Measurements from ENCODE around the gene PRKAG2.

The PRKAG2 gene

DNA sequence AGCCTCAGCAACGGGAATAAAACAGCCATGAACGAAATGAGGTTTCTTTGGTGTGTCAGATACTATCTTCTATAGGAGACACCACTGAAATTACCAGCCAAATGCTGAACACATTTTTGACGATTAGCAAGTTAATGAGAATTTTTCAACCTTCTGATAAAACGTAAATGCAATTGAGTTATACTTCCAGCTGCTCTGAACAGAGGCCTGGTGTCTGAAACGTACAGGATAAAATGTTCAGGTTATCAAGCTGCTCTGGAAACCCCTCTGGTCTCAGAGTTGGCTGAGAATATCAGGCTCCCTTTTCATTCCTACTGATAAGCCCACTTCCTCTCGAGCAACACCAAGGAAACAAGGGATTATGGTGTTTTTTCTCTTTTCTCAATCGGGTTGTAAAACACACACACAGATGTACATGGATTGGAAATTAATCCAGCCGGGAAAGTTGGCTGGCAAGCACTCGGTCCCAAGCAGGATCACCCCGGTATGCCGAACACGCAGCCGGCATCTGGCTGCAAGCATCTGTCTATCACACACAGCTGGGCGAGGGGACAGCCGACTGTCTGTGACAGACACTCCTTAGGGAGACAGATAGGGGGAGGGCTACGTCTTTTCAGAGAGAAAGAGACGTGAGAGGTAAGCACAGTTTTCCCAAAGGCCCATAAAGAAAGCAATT, 171.8 kb downstream of the PRKAG2 start:
- no peak for DNase-seq

GRCh38 chr7:151704299-151704959, 172.5 kb downstream of the PRKAG2 start:
- no peak for DNase-seq

GRCh38 chr7:151702961-151703360, 174.0 kb downstream of the PRKAG2 start:
- DNase-seq, result no peak

GRCh38 chr7:151700586-151701165, 176.2 kb downstream of the PRKAG2 start:
- DNase-seq, result no peak

GRCh38 chr7:151699928-151700319, 177.0 kb downstream of the PRKAG2 start:
- DNase-seq, result no peak

- no peak for DNase-seq
Measured at GRCh38 chr7:151699147-151699927, 177.6 kb downstream of the PRKAG2 start.

DNA sequence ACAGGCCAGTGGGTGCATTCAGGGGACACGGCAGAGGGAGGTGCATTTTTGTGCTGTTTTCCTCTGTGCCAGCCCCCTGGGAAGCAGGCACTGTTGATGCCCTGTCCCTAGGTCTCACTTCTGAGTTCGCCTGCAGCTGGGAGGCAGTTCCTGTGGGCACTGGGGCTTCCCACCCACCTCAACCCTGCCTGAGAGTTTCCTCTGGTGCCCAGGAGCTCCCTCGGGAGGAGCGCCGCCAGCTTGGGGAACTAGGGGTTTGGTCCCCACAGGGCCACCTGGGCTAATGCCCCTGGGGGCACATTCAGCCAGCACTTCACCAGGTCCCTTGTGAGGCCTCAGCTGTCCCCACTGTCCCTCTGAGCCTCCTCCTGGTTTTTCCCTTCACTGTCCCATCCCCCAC, 179.0 kb downstream of the PRKAG2 start:
- no peak for DNase-seq

DNA sequence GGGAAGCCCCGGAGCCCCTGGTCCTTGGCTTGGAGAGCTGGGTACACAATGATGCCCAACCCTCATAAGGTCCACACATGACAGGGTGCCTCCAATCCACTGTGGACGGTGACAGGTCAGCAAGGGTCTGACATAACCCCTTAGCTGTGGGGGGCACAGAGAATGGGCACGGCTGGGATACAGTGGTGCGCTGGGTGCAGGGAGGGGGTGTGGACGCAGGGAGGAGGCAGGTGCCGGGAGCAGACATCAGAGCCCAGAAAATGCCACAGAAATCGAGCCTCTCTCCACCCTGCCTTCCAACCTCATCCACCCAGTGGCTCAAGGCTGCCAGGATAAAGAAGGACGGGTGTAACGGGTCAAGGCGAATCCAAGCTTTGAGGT, 179.4 kb downstream of the PRKAG2 start:
- no peak for DNase-seq

DNA sequence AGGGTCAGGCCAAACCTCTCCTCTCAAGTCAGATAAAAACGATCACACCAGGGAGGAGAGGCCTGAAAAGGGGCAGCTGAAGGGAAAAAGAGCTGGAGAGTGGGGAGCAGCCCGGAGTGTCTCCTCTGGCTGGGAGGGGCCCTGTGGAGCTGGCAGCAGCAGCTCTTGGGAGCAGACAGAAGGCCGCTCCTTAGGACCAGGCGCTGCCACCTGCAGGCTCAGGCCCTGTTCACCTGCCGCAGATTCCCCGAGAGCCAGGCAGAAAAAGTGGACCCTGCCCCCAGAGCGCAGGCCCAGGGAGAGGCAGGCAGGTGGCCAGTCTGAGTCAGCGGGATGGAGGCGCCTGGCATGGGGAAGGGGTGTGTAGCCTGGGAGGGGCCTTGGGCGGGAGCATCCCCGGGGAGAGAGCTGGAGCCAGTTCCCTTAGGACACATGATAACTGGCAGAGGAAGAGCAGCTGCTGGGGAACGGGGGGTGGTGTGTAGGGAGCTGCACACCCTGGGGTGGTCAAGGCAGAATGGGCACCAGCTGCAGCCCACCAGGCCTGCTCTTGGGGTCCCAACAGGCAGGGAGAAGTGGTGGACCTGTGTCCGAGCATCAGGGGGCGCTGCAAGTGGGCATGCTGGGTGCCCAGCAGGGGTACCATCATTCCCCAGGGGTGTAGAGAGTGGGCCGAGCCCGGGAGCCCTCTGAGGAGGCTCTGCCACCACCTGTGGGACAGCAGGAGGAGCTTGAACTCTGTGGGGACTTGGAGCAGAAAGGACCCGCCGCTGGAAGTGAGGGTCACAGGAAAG, 180.0 kb downstream of the PRKAG2 start:
- DNase-seq, result no peak

DNA sequence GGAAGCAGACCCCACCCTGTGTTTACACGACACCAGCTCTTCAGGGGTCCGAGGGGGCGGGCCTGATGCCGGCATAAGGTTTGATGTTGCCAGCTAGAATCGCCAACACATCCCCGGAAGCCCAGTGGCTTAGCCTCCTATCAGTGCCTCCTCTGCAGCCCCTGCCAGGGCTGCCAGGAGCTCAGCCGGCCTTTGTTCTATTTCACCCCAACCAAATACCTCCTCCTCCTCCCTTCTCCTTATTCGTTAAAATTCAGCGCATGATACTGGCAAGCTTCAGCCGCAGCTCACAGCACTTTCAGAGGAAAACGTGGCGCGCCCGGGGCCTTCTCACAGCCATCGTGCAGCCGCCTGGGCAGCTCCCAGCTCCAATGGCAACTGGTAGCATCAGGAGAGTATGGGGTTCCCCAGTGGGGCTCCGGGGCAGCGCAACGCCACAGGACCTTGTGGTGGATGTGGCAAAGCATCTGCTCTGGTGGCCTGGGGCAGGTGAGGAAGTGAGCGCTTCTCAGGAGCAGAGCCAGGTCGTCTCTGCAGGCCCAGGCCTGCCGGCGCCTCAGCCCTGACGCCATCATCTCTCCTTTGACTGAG, 180.9 kb downstream of the PRKAG2 start:
- DNase-seq, result no peak

DNA sequence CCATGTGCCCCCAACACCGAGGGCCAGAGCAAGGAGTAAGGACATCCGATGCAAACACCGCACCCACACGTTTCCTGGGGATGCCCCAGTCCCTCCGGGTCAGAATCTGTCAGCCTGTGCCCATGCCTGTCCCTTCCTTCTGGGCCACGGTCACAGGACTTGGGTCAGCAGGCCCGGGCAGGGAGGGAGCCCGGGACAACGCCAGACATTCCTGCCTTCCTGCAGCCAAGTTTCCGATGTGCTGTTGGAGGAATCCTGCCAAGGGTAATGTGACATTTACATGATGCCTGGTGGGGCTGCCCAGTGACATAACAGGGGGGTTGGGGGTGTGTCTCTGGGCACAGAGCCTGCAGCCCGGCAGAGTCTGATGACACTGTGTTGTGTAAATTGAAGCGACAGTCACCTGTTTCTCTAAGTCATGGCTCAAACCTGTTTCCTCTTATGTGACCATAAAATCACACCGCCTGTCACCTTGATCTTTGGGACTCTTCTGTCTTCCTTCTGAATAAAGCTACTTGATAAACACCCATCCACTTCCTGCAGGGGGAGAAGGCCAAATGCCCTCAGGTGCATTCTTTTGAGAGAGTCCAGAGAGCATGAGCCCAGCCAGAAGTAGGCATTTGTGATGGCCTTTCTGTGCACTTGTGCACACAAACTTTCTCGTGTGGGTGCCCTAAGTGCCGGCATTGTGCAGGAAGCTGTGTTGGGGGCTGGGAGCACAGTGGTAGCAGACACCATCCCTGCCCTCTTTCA, 181.9 kb downstream of the PRKAG2 start:
- DNase-seq, result no peak

DNA sequence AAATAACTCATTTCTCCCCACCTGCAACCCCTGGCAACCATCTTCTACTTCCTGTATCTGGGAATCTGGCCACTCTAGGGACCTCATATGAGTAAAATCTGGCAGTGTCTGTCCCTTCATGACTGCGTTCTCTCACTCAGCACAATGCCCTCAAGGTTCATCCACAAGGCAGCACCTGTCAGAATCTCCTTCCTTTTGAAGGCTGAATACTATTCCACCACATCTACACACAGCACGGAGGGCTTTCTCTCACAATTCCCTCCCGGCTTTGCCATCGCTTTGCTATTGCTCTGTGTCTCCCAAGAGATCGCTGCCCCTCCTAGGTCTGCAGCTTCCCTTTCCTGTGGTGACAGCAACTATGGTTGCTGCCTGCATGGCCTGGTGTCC, 182.5 kb downstream of the PRKAG2 start:
- DNase-seq, result no peak

DNA sequence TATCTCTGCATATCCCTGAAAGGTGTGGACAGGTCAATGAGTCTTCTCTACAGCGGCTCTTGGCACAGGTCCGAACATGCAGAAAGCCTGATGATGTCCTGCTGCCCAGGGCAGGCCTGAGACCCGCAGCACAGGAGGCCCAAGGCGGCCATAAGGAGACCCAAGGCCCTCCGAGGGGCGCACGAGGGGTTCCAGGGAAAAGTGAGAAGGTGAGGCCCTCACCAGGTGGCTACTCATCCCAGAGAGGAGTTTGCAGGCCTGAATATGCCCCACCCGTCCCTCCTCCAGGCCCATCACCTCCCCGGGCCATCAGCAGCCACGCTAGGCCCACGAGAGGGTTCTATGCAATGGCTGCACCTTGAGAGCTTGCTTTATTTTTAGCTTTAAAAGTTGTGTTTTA, 183.8 kb downstream of the PRKAG2 start:
- no peak for DNase-seq

DNA sequence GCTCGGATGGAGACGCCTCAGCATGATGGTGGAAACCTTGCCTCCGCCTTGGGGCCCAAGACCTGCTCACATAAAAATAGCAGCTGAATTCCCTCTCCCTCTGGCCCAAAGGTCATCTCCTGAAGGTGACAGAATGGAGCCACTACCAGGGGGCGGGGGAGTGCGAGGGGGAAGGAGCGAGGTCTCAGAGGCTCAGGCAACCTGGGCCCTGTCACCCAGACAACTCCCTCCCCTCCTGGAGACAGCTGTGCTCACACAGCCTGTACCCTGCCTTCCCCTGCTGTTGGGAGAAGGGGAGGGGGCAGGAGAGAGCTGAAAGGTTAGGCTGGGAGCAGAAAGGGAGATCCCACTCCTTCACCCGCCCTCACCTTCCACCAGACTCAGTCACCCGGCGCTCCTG, 184.2 kb downstream of the PRKAG2 start:
- no peak for DNase-seq

- no peak for DNase-seq
Measured at GRCh38 chr7:151691449-151691848, 185.5 kb downstream of the PRKAG2 start.

DNA sequence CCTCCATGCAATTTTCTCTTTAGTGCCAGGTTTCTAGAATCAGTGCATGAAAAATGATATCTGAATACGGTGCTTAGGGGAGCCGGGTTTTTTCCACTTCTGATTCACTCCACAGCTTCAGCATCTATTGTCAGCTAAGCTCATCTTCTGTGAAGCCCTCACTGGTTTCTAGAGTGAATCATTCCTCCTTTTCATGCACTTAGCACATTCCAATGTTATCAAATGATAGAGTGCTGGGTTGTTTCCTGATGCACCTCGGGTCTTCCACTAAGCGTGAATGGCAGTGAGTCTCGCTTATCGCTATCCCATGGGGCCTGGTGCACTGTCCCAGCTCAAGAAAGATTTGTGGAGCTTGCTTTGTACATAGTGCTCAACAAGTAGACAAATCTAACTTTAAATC, 186.3 kb downstream of the PRKAG2 start:
- no peak for DNase-seq

DNA sequence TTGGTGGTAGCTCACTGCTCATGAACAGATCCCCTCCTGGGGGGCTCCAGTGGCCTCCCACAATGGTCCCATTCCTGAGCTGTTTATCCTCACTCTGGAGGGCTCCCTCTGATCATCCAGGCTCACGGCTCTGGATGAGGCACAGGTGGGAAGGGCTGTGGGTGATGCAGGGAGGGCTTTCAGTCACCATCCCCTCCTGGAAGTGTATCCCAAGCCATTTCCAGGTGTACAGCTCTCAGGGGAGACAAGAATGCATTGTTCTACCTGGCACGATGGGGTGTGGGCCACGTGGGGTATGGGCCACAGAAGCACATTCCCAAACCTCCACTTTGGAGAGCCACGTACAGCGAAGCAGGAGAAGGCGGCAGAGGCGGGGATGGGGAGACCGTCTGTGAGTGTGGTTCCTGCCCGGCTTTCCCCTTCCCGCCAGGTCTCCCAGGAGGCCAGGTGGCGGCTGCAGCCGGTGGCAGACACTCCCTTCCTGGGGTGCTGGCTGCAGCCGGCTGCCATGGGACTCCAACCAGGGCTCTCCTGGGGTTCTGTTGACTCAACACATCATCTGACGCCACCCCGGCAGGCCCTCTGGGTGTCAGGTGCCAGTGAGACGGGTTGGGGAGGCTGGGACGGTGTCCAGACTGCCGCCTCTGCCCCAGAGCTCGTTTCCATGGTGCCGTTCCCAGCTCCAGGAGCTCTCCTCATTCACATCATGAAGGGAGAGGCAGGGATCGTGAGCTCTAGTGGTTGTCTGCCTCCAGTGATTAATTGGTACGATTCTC, 187.5 kb downstream of the PRKAG2 start:
- DNase-seq, result no peak

DNA sequence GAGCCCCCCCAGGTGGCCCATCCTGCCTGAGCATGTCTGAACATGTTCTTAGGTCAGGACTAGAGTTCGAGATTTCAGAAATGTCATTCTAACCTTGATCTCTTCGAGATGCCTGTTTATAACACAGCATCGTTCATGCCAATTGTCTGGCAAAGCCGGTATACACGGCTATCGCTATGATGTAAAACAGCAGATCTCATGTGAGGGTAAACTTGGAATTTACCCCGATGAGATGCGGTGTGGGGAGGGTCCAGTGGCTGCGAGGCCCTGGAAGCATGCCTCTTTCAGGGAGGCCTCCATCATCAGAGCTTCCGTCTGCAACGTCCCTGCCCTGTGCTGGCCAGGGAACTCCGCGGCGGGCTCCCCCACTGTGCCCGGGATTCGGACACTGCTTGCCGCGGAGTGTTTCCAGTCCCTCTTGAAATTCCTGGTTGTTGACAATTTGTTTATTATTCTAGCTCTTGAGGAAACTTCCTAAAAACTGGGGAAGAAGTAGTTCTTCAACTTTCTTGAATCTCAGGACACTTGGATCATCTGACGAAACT, 188.6 kb downstream of the PRKAG2 start:
- DNase-seq, result no peak

DNA sequence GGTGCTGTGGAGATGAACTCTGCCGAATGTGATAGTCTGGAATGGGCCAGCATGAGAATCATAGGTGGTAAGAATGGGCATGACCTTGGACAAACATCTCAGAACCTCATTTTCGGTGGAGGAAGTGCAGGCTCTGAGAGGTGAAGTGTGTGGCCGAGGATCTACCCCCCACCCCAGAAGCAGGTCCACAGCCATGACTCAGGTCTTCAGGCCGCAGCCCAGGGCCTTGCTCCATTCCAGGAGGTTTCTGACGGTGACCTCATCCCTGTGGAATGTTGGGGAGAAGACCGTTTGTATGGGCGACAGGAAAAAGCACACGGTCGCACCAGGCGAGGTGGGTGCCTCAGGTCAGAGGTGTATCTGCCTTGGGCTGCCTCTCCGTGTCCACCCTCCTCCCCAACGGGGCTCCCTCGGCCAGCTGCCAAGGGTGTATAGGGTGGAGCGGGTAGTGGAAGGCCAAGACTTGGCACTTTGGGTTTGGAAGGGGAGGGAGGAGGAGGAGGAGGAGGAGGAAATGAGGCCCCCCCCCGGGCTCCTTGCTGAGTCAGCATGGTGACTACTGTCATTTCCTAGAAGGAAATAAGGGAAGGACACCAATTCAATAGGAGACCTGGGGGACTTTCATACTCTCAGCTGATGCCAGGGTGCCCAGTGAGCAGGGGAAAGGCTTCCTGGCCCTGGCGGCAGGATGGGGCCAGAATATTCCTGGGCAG, 189.2 kb downstream of the PRKAG2 start:
- DNase-seq, result no peak

GRCh38 chr7:151686826-151687225, 190.1 kb downstream of the PRKAG2 start:
- no peak for DNase-seq
